Caco-2 (cell line): ENCODE measurements around the gene MSI1. TPM values are rescaled to one million over a fixed set of nuclear protein-coding genes. Genes with fewer than 3 reads are reported as not detected.
A peak's percentile ranks its signal among the peaks of the same experiment; 100 is the strongest.

Experiments used
- BruUV-seq: library from RNA; stranded (reverse); fragments of 400-500 nt; replicated peaks from 2 replicates; lab custom pipeline; 2021; lab: Mats Ljungman, UMichigan
- CTCF ChIA-PET: fragments of 300-600 bp; sonication (Branson Sonifier 250); formaldehyde crosslinking; loops from one replicate; lab custom pipeline; 2022; ENCODE audit warnings: antibody characterized with exemption; lab: Charles Lee
- POLR2A ChIA-PET: fragments of 300-600 bp; sonication (Branson Sonifier 250); formaldehyde crosslinking; loops from one replicate; lab custom pipeline; 2022; ENCODE audit warnings: antibody characterized with exemption; lab: Charles Lee
- DNase-seq, 2 experiments: peaks; one replicate each; pipeline versions ENCODE4 v3.0.0 to v3.0.0-alpha.2; 2020 to 2022
- H3K27me3 ChIP-seq: replicated peaks from 2 replicates; pipeline ENCODE4 v1.6.0; 2011; ENCODE audit warnings: low read length; ENCODE audit not compliant: control insufficient read depth, insufficient read depth
- H3K36me3 ChIP-seq: 2 replicates; pipeline ENCODE4 v1.5.1; 2011; ENCODE audit warnings: low read length; ENCODE audit not compliant: control insufficient read depth, insufficient read depth
- H3K4me1 ChIP-seq: fragments of 250-450 bp; sonication (Bioruptor Pico); 2 replicates; pipeline ENCODE4 v1.5.1; 2020; ENCODE audit warnings: mild to moderate bottlenecking
- H3K4me3 ChIP-seq: 2 replicates; pipeline ENCODE4 v1.5.1; 2011; ENCODE audit warnings: low read depth, mild to moderate bottlenecking, control low read depth, low read length
- H3K9me3 ChIP-seq: fragments of 250-450 bp; sonication (Bioruptor Pico); 2 replicates; pipeline ENCODE4 v1.5.1; 2020; ENCODE audit warnings: mild to moderate bottlenecking, moderate library complexity
- H3K27ac Mint-ChIP-seq: one replicate; pipeline ENCODE4 v1.8.0; 2022; ENCODE audit warnings: mixed read lengths; ENCODE audit not compliant: unreplicated experiment
- H3K27me3 Mint-ChIP-seq: one replicate; pipeline ENCODE4 v1.8.0; 2022; ENCODE audit warnings: mixed read lengths; ENCODE audit not compliant: insufficient read depth, unreplicated experiment
- H3K36me3 Mint-ChIP-seq: one replicate; pipeline ENCODE4 v1.8.0; 2022; ENCODE audit warnings: mild to moderate bottlenecking, mixed read lengths; ENCODE audit not compliant: insufficient read depth, unreplicated experiment
- H3K4me1 Mint-ChIP-seq: one replicate; pipeline ENCODE4 v1.8.0; 2022; ENCODE audit warnings: low read depth, mixed read lengths; ENCODE audit not compliant: unreplicated experiment
- H3K4me3 Mint-ChIP-seq: one replicate; pipeline ENCODE4 v1.8.0; 2022; ENCODE audit warnings: mild to moderate bottlenecking, moderate library complexity, mixed read lengths; ENCODE audit not compliant: unreplicated experiment
- H3K9me3 Mint-ChIP-seq: one replicate; pipeline ENCODE4 v1.8.0; 2022; ENCODE audit warnings: mixed read lengths; ENCODE audit not compliant: unreplicated experiment
- CTCF ChIP-seq, 2 experiments: fragments of 200-600 bp in 1 of 2; IDR thresholded peaks; 1 replicate in 1 of 2; 2 replicates in 1 of 2; pipeline versions ENCODE4 v1.5.1 to v1.8.0; 2011 to 2022; ENCODE audit warnings: antibody characterized with exemption in 1 of 2, control low read depth in 1 of 2, inconsistent platforms in 1 of 2, low read depth in 1 of 2, low read length in 1 of 2, mild to moderate bottlenecking in 1 of 2, moderate library complexity in 1 of 2; ENCODE audit not compliant: insufficient read depth in 1 of 2, severe bottlenecking in 1 of 2, unreplicated experiment in 1 of 2
- intact Hi-C: fragments of 100-400 bp; cut with micrococcal nuclease; formaldehyde crosslinking; loops from one replicate; pipeline ENCODE4 v1.10.0; 2022; ENCODE audit not compliant: unreplicated experiment
- total RNA-seq: library from RNA; stranded (reverse); gene quantifications from 2 replicates; pipeline ENCODE4 v1.2.3, GENCODE V29; 2022

Gene MSI1
- total RNA-seq, 1 experiment from 2014 or later: 24.8 TPM

DNA sequence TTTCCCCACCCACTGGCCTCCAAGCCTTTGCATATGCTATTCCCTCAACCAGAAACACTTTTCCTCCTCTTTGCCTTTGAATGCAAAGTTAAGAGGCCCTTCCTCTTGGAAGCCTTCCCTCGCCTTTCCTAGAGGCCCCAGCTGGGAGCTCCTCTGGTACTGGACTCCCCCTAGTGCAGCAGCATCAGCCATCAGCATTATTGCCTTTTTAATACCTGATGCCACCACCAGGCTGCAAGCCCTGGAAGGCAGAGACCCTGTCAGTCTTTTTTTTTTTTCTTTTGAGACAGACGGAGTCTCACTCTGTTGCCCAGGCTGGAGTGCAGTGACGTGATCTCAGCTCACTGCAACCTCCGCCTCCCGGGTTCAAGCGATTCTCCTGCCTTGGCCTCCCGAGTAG is 22.3 kb downstream of the MSI1 start:
- no peak overlapping the region for H3K4me3 Mint-ChIP-seq
- intact Hi-C loops: no loop called here
- ChIA-PET POLR2A (no interaction called here), CTCF (no interaction called here)
- peak in 1 of 2 experiments; percentile 16 for TF ChIP-seq CTCF (IDR thresholded peaks at IDR 0.05; ENCODE audit: insufficient read depth in 1 of 2, low read depth in 1 of 2, low read length in 1 of 2, severe bottlenecking in 1 of 2, unreplicated experiment in 1 of 2)
- no peaks in the 10 kb centered on the region for H3K4me1 ChIP-seq
- H3K36me3 Mint-ChIP-seq: peaks cover 19% of the 10 kb centered on the region
- no peaks in the 10 kb centered on the region for H3K4me1 Mint-ChIP-seq
- H3K9me3 ChIP-seq: no peaks in the 10 kb centered on the region
- no TSS peak for BruUV-seq
- no peak for DNase-seq
- no peak overlapping the region for H3K4me3 ChIP-seq
- no peaks in the 10 kb centered on the region for H3K27me3 ChIP-seq
- H3K27me3 Mint-ChIP-seq: no peaks in the 10 kb centered on the region
- no peak overlapping the region for H3K27ac Mint-ChIP-seq
- H3K36me3 ChIP-seq: no peaks in the 10 kb centered on the region
- H3K9me3 Mint-ChIP-seq: no peaks in the 10 kb centered on the region

GRCh38 chr12:120346031-120346430 is 22.9 kb downstream of the MSI1 start:
- Mint-ChIP-seq H3K27me3 (no peaks in the 10 kb centered on the region), H3K4me1 (no peaks in the 10 kb centered on the region), H3K36me3 (peaks cover 19% of the 10 kb centered on the region), H3K9me3 (no peaks in the 10 kb centered on the region), H3K4me3 (no peak overlapping the region), H3K27ac (no peak overlapping the region)
- BruUV-seq: no TSS peak
- Histone ChIP-seq H3K36me3 (no peaks in the 10 kb centered on the region), H3K4me1 (no peaks in the 10 kb centered on the region), H3K9me3 (no peaks in the 10 kb centered on the region), H3K27me3 (no peaks in the 10 kb centered on the region), H3K4me3 (no peak overlapping the region)
- no peak for TF ChIP-seq CTCF (IDR thresholded peaks at IDR 0.05; ENCODE audit: insufficient read depth in 1 of 2, low read depth in 1 of 2, low read length in 1 of 2, severe bottlenecking in 1 of 2, unreplicated experiment in 1 of 2)
- CTCF ChIA-PET: no interaction called here
- intact Hi-C loops: no loop called here
- no peak for DNase-seq
- POLR2A ChIA-PET: no interaction called here

DNA sequence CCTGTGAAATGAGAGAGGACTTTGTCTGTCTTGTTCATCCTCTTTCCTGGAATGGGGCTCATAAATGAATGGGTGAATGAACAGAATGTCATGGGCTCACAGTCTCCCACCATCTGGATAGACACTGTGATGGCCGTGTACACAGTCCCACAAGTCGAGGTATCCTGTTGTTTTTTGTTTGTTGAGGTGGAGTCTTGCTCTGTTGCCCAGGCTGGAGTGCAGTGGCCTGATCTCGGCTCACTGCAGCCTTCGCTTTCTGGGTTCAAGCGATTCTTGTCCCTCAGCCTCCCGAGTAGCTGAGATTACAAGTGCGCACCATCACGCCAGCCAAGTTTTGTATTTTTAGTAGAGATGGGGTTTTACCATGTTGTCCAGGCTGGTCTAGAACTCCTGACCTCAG is 25.3 kb downstream of the MSI1 start:
- intact Hi-C loops: no loop called here
- H3K27me3 Mint-ChIP-seq: no peaks in the 10 kb centered on the region
- no peak for DNase-seq
- POLR2A ChIA-PET: no interaction called here
- H3K4me1 Mint-ChIP-seq: no peaks in the 10 kb centered on the region
- CTCF ChIA-PET: no interaction called here
- no peaks in the 10 kb centered on the region for H3K4me1 ChIP-seq
- no peak overlapping the region for H3K4me3 ChIP-seq
- no peaks in the 10 kb centered on the region for H3K27me3 ChIP-seq
- BruUV-seq: no TSS peak
- H3K36me3 Mint-ChIP-seq: peaks cover 19% of the 10 kb centered on the region
- H3K4me3 Mint-ChIP-seq: no peak overlapping the region
- TF ChIP-seq CTCF (IDR thresholded peaks at IDR 0.05; ENCODE audit: insufficient read depth in 1 of 2, low read depth in 1 of 2, low read length in 1 of 2, severe bottlenecking in 1 of 2, unreplicated experiment in 1 of 2): no peak
- no peak overlapping the region for H3K27ac Mint-ChIP-seq
- no peaks in the 10 kb centered on the region for H3K36me3 ChIP-seq
- H3K9me3 Mint-ChIP-seq: peaks cover 4% of the 10 kb centered on the region
- no peaks in the 10 kb centered on the region; the same call in 1 of the 2 replicates for H3K9me3 ChIP-seq
